GM12875 (cell line): ENCODE results near the gene QSER1.

Experiments
- H3K4me3 ChIP-seq: one replicate; pipeline ENCODE4 v1.5.1; 2011; ENCODE audit warnings: low read depth, low read length, control low read depth
- TF ChIP-seq, protein P1 (sequence below): IDR thresholded peaks from 2 replicates; pipeline ENCODE4 v1.5.1; 2011; ENCODE audit warnings: low read depth, mild to moderate bottlenecking, control low read depth, inconsistent platforms, low read length, moderate library complexity, borderline replicate concordance; ENCODE audit not compliant: insufficient read depth

The QSER1 gene

GRCh38 chr11:32991427-32991826 lies 98.8 kb downstream of the QSER1 start:
- TF ChIP-seq, protein P1, sequence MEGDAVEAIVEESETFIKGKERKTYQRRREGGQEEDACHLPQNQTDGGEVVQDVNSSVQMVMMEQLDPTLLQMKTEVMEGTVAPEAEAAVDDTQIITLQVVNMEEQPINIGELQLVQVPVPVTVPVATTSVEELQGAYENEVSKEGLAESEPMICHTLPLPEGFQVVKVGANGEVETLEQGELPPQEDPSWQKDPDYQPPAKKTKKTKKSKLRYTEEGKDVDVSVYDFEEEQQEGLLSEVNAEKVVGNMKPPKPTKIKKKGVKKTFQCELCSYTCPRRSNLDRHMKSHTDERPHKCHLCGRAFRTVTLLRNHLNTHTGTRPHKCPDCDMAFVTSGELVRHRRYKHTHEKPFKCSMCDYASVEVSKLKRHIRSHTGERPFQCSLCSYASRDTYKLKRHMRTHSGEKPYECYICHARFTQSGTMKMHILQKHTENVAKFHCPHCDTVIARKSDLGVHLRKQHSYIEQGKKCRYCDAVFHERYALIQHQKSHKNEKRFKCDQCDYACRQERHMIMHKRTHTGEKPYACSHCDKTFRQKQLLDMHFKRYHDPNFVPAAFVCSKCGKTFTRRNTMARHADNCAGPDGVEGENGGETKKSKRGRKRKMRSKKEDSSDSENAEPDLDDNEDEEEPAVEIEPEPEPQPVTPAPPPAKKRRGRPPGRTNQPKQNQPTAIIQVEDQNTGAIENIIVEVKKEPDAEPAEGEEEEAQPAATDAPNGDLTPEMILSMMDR = no peak
- H3K4me3 ChIP-seq = no peak overlapping the region

GRCh38 chr11:32991898-32992297 lies 99.3 kb downstream of the QSER1 start:
- H3K4me3 ChIP-seq = no peak overlapping the region
- TF ChIP-seq, protein P1 = no peak

DNA sequence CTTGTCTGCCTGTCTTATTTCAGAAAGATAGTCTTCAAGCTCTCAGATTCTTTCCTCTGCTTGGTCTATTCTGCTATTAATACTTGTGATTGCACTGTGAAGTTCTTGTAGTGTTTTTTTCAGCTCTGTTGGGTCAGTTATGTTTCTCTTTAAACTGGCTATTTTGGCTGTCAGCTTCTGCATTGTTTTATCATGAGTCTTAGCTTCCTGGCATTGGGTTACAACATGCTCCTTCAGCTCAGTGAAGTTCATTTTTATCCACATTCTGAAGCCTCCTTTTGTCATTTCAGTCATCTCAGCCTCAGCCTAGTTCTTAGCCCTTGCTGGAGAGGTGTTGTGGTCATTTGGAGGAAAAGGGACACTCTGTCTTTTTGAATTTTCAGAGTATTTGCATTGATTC lies 107.6 kb downstream of the QSER1 start:
- H3K4me3 ChIP-seq = no peak overlapping the region
- TF ChIP-seq, protein P1 = no peak

GRCh38 chr11:33001281-33001680 lies 108.7 kb downstream of the QSER1 start:
- TF ChIP-seq, protein P1 = no peak
- H3K4me3 ChIP-seq = no peak overlapping the region

DNA sequence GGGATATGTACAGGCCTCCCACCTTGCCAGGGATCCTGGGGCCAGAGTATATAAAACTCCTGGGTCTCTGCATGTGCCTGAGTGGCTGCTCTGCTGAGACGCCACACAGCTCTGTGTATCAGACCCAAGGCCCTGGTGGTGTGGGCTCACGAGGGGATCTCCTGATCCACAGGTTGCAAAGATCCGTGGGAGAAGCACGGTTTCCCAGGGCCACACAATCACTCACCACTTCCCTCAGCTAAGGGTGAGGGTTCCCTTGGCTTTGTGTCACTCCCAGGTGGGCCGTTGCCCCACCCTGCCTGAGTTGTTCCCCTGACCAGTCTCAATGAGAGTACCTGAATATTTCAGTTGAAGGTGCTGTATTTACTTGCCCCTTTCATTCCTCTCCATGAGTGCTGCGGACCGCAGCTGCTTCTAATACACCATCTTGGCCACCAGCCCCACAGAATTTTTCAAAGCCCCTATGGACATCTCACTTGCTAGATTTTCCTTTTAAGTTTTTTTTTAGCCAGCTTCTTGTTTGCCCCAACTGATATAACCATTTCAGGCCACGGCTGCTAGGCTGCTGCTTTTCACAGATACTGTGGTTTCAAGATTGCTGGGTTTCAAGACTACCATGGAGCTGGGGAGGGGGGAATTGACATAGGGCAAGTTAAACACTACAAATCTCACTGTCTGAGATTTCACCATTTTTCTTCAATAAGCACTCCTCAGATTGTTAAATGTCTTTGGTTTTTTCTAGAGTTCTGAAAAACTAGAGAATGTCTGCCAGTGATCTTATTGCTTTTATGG lies 109.3 kb downstream of the QSER1 start:
- TF ChIP-seq, protein P1 = no peak
- H3K4me3 ChIP-seq = no peak overlapping the region

DNA sequence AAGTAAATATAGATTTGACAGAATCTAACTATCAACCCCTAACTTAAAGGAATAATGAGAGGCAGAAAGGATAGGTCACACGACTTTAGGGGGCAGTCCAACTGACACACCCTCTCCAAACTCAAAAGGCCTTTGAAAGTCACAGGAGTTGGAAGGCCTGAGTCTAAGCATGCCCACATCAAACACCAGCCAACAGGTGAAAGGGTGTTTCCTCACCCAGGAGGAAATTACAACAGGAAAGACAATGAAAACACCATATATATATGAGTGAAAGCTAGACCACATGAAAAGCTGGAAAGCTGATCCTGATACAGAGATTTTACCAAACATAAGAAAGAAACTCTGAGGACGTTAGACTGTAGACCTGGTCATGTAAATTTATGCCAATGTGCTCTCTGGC lies 112.6 kb downstream of the QSER1 start:
- H3K4me3 ChIP-seq = no peak overlapping the region
- TF ChIP-seq, protein P1 = no peak

DNA sequence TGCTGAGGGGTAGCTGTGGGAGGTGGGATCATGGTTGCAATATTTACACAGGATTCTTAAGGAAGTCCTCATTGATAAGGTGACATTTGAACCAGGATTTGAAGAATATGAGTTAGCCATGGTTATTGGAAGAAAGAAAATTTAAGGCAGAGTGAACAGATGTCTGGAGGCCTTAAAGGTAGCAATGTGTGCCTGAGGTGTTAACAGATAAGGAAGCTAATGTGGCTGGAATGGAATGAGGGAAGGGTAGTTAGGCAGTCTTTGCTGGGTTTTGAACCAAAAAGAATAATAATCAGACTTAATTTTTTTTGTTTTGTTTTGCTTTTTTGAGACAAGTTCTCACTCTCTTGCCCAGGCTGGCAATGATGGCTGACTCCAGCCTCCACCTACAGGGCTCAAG lies 113.4 kb downstream of the QSER1 start:
- no peak overlapping the region for H3K4me3 ChIP-seq
- TF ChIP-seq, protein P1 = no peak
